Measurements from ENCODE around the gene TRAK1. TPM values are rescaled to one million over a fixed set of nuclear protein-coding genes. Genes with fewer than 3 reads are reported as not detected.

TRAK1 gene
- total RNA-seq, 1 donor from 2014 or later: 50.2 TPM

GRCh38 chr3:42115946-42116345 lies 24.8 kb downstream of the TRAK1 start:
- ATAC-seq: no peak

GRCh38 chr3:42116466-42116865 lies 25.3 kb downstream of the TRAK1 start:
- intact Hi-C loops (cut with DNase I): no loop called here
- no peak for DNase-seq (ENCODE audit: low spot score)
- ATAC-seq: no peak

More at GRCh38 chr3:42115946-42116345, 24.8 kb downstream of the TRAK1 start:
- no peak for DNase-seq (ENCODE audit: low spot score)
- intact Hi-C loops (cut with DNase I): no loop called here

DNA sequence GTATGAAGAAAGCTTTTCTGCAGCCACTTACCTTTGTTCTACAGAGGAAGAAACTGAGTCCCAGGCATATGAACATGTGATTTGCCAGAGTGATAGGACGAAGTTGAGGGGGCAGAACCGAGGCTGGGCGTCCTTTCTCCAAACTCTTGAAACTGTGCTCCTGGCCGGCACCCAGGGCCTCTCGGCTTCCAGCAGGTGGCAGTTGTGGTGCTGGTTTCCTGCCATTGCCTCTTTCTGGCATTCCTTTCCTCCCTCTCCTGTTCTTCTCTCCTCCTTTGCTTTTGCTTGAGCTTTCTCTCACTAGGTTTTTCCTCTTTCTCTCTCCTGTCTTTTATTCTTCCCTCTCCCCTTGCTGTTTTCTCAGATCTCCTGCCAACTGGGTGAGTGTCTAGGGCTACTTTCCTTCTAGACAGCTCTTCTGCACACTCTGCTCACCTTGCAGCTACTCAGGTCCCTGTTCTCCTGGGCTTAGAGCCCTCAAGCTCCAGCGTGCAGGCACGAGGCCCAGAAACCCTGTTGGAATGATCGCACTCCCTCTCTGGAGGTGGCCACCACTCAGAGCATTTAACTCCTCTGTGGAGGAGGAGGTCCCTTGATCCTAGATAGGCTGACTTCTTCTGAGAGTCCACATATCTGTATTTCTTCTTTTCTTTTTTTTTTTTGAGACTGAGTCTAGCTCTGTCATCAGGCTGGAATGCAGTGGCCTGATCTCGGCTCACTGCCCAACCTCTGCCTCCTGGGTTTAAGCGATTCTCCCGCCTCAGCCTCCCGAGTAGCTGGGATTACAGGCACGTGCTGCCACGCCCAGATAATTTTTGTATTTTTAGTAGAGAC lies 26.2 kb downstream of the TRAK1 start:
- intact Hi-C loops (cut with DNase I): no loop called here
- DNase-seq (ENCODE audit: low spot score) (peak; percentile 69), ATAC-seq (peak; percentile 47)

DNA sequence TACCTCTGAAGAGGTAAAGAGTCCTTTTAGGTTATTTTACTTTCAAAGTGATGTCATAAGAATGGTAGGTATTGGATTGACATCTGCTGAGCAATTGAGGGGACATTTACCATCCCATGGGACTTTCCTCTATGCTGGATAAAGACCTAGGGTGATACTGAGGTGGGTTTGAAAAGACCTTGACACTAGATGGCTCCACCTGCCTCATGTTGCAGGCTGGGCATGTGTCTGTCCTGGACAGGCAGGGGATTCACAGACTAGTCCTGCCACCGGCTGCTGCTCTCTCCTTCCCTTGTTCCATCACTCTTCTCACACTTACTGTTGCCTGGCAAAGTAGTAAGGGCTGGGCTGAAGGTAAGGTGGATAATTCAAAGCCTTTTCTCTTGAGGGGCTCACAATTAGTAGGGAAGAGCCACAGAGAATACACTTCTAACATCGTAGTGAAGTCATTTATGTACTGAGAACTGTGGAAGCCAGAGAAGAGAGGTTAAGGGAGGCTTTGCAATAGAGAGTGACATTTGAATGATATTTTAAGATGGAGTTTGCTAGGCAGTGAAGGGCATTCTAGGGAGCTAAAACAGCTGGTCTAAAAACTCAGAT lies 27.7 kb downstream of the TRAK1 start:
- ATAC-seq: peak; percentile 44
- intact Hi-C loops (cut with DNase I): no loop called here
- DNase-seq (ENCODE audit: low spot score): no peak

- DNase-seq (ENCODE audit: low spot score) (no peak), ATAC-seq (no peak)
- intact Hi-C loops (cut with DNase I): loop anchor here (10.0 kb wide), 1 partner anchor 65 kb away; no protein-coding TSS in a partner anchor
Observed at GRCh38 chr3:42119561-42120355, 28.6 kb downstream of the TRAK1 start.

GRCh38 chr3:42120866-42121265 lies 29.7 kb downstream of the TRAK1 start:
- intact Hi-C loops (cut with DNase I): loop anchor here (10.0 kb wide), 1 partner anchor 64 kb away; no protein-coding TSS in a partner anchor
- no peak for ATAC-seq
- DNase-seq (ENCODE audit: low spot score): no peak

DNA sequence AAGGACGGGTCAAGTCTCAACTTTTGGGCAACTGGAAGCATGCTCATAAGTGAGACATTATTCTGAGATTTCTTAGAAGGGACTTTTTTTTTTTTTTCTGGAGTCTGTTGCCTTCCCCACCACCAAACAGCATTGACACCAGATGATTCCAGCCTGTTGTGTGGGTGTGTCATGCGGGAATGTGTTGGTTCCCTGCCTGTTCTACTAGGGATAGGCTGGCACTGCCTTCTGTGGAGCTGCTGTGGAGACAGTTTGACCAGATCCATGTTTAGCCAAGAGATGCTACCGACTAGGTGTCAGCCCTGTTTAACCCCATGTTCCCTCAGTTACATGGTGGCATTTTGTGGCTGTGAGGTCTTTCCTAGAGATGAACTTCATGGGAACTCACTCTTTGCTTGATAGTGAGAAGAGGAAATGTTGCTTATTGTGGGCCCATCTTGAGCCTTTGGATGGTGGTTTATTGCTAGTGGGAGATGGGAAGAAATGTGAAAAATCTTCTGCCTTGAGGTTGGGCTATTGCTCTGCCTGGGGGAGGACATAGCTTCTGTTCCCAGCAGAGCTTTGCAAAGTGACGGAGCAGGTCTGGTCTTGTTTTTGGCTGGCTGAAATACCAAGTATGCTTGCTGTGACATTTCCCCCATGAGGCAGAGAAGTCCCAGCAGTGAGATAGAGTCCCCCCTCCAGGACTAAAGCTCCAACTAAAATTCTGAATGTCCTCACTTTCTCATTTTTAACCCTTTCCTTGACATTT lies 31.3 kb downstream of the TRAK1 start:
- DNase-seq (ENCODE audit: low spot score) (no peak), ATAC-seq (no peak)
- intact Hi-C loops (cut with DNase I): loop anchor here (10.0 kb wide), 1 partner anchor 62 kb away; no protein-coding TSS in a partner anchor

GRCh38 chr3:42123012-42123581 lies 31.9 kb downstream of the TRAK1 start:
- DNase-seq (ENCODE audit: low spot score) (no peak), ATAC-seq (no peak)

GRCh38 chr3:42123824-42124658 lies 32.9 kb downstream of the TRAK1 start:
- DNase-seq (ENCODE audit: low spot score): no peak
- intact Hi-C loops (cut with DNase I): loop anchor here (10.0 kb wide), 1 partner anchor 61 kb away; no protein-coding TSS in a partner anchor
- ATAC-seq: no peak

More at GRCh38 chr3:42123012-42123581, 31.9 kb downstream of the TRAK1 start:
- intact Hi-C loops (cut with DNase I): loop anchor here (10.0 kb wide), 1 partner anchor 62 kb away; no protein-coding TSS in a partner anchor

GRCh38 chr3:42127226-42127625 lies 36.1 kb downstream of the TRAK1 start:
- intact Hi-C loops (cut with DNase I): loop anchor here (10.0 kb wide), 1 partner anchor 58 kb away; no protein-coding TSS in a partner anchor
- no peak for ATAC-seq
- no peak for DNase-seq (ENCODE audit: low spot score)

DNA sequence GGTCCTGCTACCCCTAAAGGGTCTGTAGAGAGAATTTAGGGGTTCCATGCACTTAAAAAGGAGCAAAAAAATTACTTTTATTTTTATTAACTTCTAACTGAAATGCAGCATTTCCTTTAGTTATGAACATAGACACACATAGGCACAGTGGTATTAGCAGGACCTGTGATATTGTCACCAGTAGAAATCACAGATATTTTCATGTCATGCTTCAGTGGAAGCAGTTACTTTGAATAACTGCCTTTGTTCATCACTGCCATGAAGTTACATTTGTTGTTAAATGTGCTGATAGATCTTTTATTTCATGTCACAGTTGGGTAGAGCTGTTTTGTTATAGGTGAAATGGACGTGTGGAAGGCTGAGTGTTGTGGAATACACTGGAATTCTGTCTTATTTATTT lies 37.4 kb downstream of the TRAK1 start:
- ATAC-seq: no peak
- DNase-seq (ENCODE audit: low spot score): no peak
- intact Hi-C loops (cut with DNase I): loop anchor here (10.0 kb wide), 1 partner anchor 56 kb away; no protein-coding TSS in a partner anchor

GRCh38 chr3:42129014-42129953 lies 38.1 kb downstream of the TRAK1 start:
- intact Hi-C loops (cut with DNase I): loop anchor here (10.0 kb wide), 1 partner anchor 56 kb away; no protein-coding TSS in a partner anchor
- DNase-seq (ENCODE audit: low spot score) (no peak), ATAC-seq (peak; percentile 32)

- DNase-seq (ENCODE audit: low spot score): no peak
- ATAC-seq: no peak
- intact Hi-C loops (cut with DNase I): no loop called here
Observed at GRCh38 chr3:42130007-42130328, 38.8 kb downstream of the TRAK1 start.

- ATAC-seq (no peak), DNase-seq (ENCODE audit: low spot score) (no peak)
- intact Hi-C loops (cut with DNase I): no loop called here
Observed at GRCh38 chr3:42130329-42131070, 39.3 kb downstream of the TRAK1 start.

DNA sequence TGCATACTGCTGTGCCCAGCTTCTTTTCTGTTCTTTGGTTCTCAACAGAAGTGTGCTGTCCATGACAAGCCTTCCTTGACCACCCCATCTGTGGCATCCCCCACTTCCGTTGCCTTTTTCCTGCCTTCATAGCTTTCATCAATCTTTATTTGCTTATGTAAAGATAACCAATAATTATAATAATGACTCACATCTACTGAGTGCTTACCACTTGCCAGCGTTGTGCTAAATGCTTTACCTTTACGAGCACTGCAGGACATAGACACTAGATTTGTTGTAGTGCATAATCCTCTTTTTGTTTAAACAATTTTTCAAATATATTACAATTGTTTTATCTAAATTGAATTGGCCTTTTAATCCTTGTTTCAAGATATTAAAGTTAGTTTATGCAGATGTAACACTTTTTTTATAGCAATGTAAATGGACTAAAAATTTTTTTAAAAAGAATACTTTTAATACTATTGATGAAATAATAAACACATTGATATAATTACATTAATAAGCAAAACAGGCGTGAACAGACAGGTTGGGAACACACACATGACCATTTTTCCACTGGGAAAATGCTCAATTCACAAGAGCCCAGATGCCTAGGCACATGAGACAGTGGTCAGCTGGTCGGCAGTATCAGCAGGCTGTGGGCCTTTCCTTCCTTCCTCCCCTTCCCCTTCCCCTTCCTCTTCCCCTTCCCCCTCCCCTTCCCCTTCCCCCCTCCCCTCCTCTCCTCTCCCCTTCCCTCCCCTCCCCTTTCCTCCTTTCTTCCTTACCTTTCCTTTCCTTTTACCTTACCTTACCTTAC lies 42.5 kb downstream of the TRAK1 start:
- DNase-seq (ENCODE audit: low spot score): no peak
- ATAC-seq: no peak
- intact Hi-C loops (cut with DNase I): no loop called here

Measured in sciatic nerve (tissue), 2 donors.